WTC11 (cell line): ENCODE data around the gene ARHGAP26. TPM values are rescaled to one million over a fixed set of nuclear protein-coding genes. Genes with fewer than 3 reads are reported as not detected.

ENCODE experiments used
- ATAC-seq: fragments of 200-7000 bp; cut with Tn5 transposase; 2 replicates; pipeline ENCODE4 v1.10.0; 2021; ENCODE audit warnings: mild to moderate bottlenecking, moderate library complexity
- CTCF ChIA-PET: fragments of 300-600 bp; sonication (Branson Sonifier 250); formaldehyde crosslinking; loops from one replicate; lab custom pipeline; 2021; ENCODE audit warnings: antibody characterized with exemption; lab: Charles Lee
- POLR2A ChIA-PET: fragments of 350-600 bp; sonication (Branson Sonifier 250); formaldehyde crosslinking; loops from one replicate; lab custom pipeline; 2021; ENCODE audit warnings: antibody characterized with exemption; lab: Charles Lee
- DNase-seq: peaks from one replicate; pipeline ENCODE4 v3.0.0; 2021; ENCODE audit warnings: low spot score
- H3K27ac Mint-ChIP-seq: 2 replicates; pipeline ENCODE4 v1.8.0; 2021; ENCODE audit warnings: mixed read lengths
- H3K27me3 Mint-ChIP-seq: 2 replicates; pipeline ENCODE4 v1.8.0; 2021; ENCODE audit warnings: low read depth, mild to moderate bottlenecking, moderate library complexity, mixed read lengths
- H3K36me3 Mint-ChIP-seq: 2 replicates; pipeline ENCODE4 v1.8.0; 2021; ENCODE audit warnings: mixed read lengths
- H3K4me1 Mint-ChIP-seq: 2 replicates; pipeline ENCODE4 v1.8.0; 2022; ENCODE audit warnings: mixed read lengths
- H3K4me3 Mint-ChIP-seq: 2 replicates; pipeline ENCODE4 v1.8.0; 2021; ENCODE audit warnings: mild to moderate bottlenecking, moderate library complexity, mixed read lengths
- H3K9me3 Mint-ChIP-seq: 2 replicates; pipeline ENCODE4 v1.8.0; 2021; ENCODE audit warnings: mixed read lengths
- ATF3 ChIP-seq: sonication (generic); formaldehyde crosslinking; conservative IDR thresholded peaks from 2 replicates; pipeline ENCODE4 v1.8.1; 2022; ENCODE audit warnings: mild to moderate bottlenecking, missing genetic modification reagents
- ATF6 ChIP-seq: sonication (generic); formaldehyde crosslinking; IDR thresholded peaks from 2 replicates; pipeline ENCODE4 v1.8.1; 2023; ENCODE audit warnings: mild to moderate bottlenecking, missing genetic modification reagents
- CBFB ChIP-seq: sonication (generic); formaldehyde crosslinking; IDR thresholded peaks from 2 replicates; pipeline ENCODE4 v1.8.1; 2022; ENCODE audit warnings: mild to moderate bottlenecking, low read depth, missing genetic modification reagents
- CREB1 ChIP-seq: sonication (generic); formaldehyde crosslinking; IDR thresholded peaks from 2 replicates; pipeline ENCODE4 v1.8.0; 2023; ENCODE audit warnings: mild to moderate bottlenecking, missing genetic modification reagents
- E2F5 ChIP-seq: sonication (generic); formaldehyde crosslinking; IDR thresholded peaks from 2 replicates; pipeline ENCODE4 v1.8.1; 2022; ENCODE audit warnings: mild to moderate bottlenecking, moderate library complexity, missing genetic modification reagents
- EMX1 ChIP-seq: fragments of 250-450 bp; sonication (Bioruptor Pico); IDR thresholded peaks from 2 replicates; pipeline ENCODE4 v1.8.0; 2021; ENCODE audit warnings: mild to moderate bottlenecking
- GRHL2 ChIP-seq: fragments of 250-450 bp; sonication (Bioruptor Pico); IDR thresholded peaks from 2 replicates; pipeline ENCODE4 v1.8.0; 2022; ENCODE audit warnings: mild to moderate bottlenecking, moderate library complexity; ENCODE audit not compliant: insufficient replicate concordance, severe bottlenecking
- GTF2I ChIP-seq: fragments of 250-450 bp; sonication (Bioruptor Pico); conservative IDR thresholded peaks from 2 replicates; pipeline ENCODE4 v1.4.0; 2021; ENCODE audit warnings: mild to moderate bottlenecking
- MLX ChIP-seq: sonication (generic); formaldehyde crosslinking; IDR thresholded peaks from 2 replicates; pipeline ENCODE4 v1.8.1; 2023; ENCODE audit warnings: mild to moderate bottlenecking, missing genetic modification reagents, moderate library complexity
- NFATC4 ChIP-seq: fragments of 250-450 bp; sonication (Bioruptor Pico); IDR thresholded peaks from 2 replicates; pipeline ENCODE4 v1.9.0; 2021; ENCODE audit warnings: mild to moderate bottlenecking
- SOX15 ChIP-seq: fragments of 250-450 bp; sonication (Bioruptor Pico); IDR thresholded peaks from 2 replicates; pipeline ENCODE4 v1.9.0; 2021; ENCODE audit warnings: mild to moderate bottlenecking
- ZNF121 ChIP-seq: sonication (generic); formaldehyde crosslinking; IDR thresholded peaks from 2 replicates; pipeline ENCODE4 v1.8.0; 2023; ENCODE audit warnings: missing genetic modification reagents
- ZNF232 ChIP-seq: sonication (generic); formaldehyde crosslinking; IDR thresholded peaks from 2 replicates; pipeline ENCODE4 v1.8.0; 2022; ENCODE audit warnings: mild to moderate bottlenecking, missing genetic modification reagents
- ZNF263 ChIP-seq: sonication (generic); formaldehyde crosslinking; IDR thresholded peaks from 2 replicates; pipeline ENCODE4 v1.8.1; 2022; ENCODE audit warnings: low read depth, mild to moderate bottlenecking, moderate library complexity, missing genetic modification reagents
- ZNF423 ChIP-seq: fragments of 250-450 bp; sonication (Bioruptor Pico); IDR thresholded peaks from 2 replicates; pipeline ENCODE4 v2.1.2; 2022; ENCODE audit warnings: mild to moderate bottlenecking, moderate library complexity
- ZNF532 ChIP-seq: fragments of 250-450 bp; sonication (Bioruptor Pico); IDR thresholded peaks from 2 replicates; pipeline ENCODE4 v1.9.0; 2021; ENCODE audit warnings: mild to moderate bottlenecking, borderline replicate concordance
- ZNF671 ChIP-seq: fragments of 250-450 bp; sonication (Bioruptor Pico); IDR thresholded peaks from 2 replicates; pipeline ENCODE4 v1.8.0; 2021; ENCODE audit warnings: mild to moderate bottlenecking
- total RNA-seq: library from RNA; stranded (reverse); gene quantifications from 3 replicates; pipeline ENCODE4 v1.2.3, GENCODE V29; 2021

The ARHGAP26 gene
- total RNA-seq, 1 experiment from 2014 or later = 22.3 TPM

- no peaks in the 10 kb centered on the region; the same call in 1 of the 2 replicates for H3K27me3 Mint-ChIP-seq
- no peak overlapping the region for H3K4me3 Mint-ChIP-seq
- no peaks in the 10 kb centered on the region for H3K36me3 Mint-ChIP-seq
- ATAC-seq (no peak), DNase-seq (no peak)
- H3K27ac Mint-ChIP-seq = no peak overlapping the region
- ChIA-PET POLR2A (no interaction called here), CTCF (no interaction called here)
- TF ChIP-seq ZNF423 (CRISPR knock-in tag) (no peak), CREB1 (CRISPR knock-in tag) (no peak), CBFB (CRISPR knock-in tag) (no peak), ZNF263 (CRISPR knock-in tag) (no peak), ZNF532 (no peak), ZNF232 (CRISPR knock-in tag) (no peak), GRHL2 (CRISPR knock-in tag) (no peak), MLX (CRISPR knock-in tag) (no peak), ATF6 (no peak), ZNF671 (no peak), E2F5 (CRISPR knock-in tag) (no peak), EMX1 (CRISPR knock-in tag) (no peak), ZNF121 (CRISPR knock-in tag) (no peak), ATF3 (CRISPR knock-in tag) (no peak), NFATC4 (CRISPR knock-in tag) (no peak), SOX15 (CRISPR knock-in tag) (no peak), GTF2I (no peak)
- H3K4me1 Mint-ChIP-seq = peaks cover 25% of the 10 kb centered on the region
- H3K9me3 Mint-ChIP-seq = no peaks in the 10 kb centered on the region
Measured at GRCh38 chr5:143277536-143277935, 507.4 kb downstream of the ARHGAP26 start.

Other genes starting within 250 kb of the ARHGAP26 start
- gene FGF1, start 84.3 kb upstream of the ARHGAP26 start, total RNA-seq = 0.21 to 0.55 TPM in 2 of 3 replicates, not detected in the other